ENCODE results near the gene CCL21.
A peak's percentile ranks its signal among the peaks of the same experiment; 100 is the strongest.

Gene CCL21

GRCh38 chr9:34669809-34670562 is 40.0 kb downstream of the CCL21 start:
- no peak for FAIRE-seq

- peak; percentile 73 for FAIRE-seq
Observed at GRCh38 chr9:34665381-34666250, 44.3 kb downstream of the CCL21 start.

- no peak for FAIRE-seq
Observed at GRCh38 chr9:34665067-34665380, 44.9 kb downstream of the CCL21 start.

DNA sequence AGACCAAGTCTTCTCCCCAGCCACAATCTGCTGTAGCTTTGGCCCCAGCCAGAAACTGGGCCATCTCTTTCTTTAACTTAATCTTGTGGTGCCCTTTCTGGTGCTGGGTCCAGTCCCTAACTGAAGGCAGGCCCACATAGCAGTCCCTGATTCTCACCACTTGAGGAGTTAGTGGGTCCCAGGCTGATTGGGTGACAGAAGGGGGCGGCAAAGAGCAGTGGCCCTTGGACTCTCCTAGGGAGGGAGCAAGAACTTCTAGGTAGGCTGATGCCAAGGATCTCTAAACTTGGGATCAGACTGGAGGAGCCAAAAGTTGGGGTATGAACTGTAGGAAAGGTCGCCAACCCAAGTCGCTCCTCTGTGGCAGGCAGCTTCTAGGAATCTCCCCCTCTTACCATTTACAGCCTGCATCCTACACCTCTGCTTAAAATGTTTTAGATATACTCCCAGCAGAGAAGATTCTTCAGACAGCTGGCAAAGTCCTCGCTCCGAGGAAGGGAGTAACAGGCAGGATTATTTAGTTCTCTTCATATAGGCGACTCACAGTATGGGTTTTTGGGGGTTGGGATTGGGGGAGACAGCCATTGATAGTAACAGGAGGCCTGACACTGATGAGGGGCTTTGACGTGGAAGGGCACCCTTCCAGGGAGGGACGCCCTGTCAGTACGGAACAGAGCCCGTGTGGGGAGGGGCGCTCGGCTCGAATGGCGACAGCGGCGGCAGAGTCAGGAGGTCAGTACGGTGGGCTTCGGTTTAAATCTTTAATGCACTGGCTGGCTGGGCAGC is 45.5 kb downstream of the CCL21 start:
- no peak for FAIRE-seq

DNA sequence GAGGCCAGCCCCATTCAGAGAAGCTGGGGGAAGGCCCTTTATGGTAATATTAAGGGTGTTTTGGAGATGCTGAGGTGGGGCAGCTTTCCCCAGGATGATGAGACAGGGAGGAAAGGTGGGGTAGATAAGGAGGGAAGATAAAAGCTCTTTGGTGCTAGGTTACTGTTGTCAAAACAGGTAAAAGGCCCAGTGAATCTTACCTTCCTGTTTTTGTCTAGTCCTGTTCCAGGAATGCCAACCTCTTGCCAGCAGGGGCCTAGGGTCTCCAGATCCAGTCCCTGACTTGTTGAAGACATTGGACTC is 46.7 kb downstream of the CCL21 start:
- no peak for FAIRE-seq

- no peak for FAIRE-seq
Observed at GRCh38 chr9:34662526-34663302, 47.2 kb downstream of the CCL21 start, which contains the start of gene CCL27. Gene CCL27 (minus strand): TSS chr9:34662657. CDS start chr9:34662633, 24 bp downstream.

DNA sequence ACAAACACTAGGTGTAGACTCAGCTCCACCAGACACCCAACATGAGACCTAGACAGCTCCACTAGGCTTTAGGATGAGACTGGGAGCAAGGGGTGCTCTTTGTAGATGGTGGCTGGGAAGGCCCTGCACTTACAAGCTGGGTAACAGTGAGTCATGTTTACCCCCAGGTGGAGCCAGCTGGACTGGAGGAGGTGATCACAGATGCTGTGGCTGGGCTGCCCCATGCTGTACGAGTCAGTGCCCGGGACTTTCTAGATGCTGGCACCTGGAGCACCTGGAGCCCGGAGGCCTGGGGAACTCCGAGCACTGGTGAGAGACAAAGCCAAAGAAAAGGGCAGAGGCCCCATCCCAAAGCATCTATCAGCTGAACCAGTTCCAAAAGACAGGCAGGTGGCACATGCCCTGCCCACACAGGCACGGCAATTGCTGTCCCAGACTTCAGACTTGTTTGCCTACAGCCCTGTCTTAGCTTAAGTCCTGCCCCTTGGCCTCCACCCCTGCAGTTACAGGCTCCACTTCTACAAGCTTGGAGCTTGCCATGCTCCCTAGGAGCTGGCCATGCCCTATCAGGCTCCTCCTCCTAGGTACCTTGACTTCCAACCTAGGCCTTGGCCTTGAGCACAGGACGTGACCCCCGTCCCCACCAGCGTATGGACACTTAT is 50.2 kb downstream of the CCL21 start:
- no peak for FAIRE-seq

Measured in A204.1 (cell line).